HCT116 (cell line): ENCODE measurements around the gene NKIRAS2. TPM values are rescaled to one million over a fixed set of nuclear protein-coding genes. Genes with fewer than 3 reads are reported as not detected.

Source experiments
- ATAC-seq: fragments of 200-7000 bp; cut with Tn5 transposase; 2 replicates; pipeline ENCODE4 v1.9.1; 2020; ENCODE audit warnings: mild to moderate bottlenecking, moderate library complexity
- BruUV-seq: library from RNA; stranded (reverse); fragments of 400-500 nt; replicated peaks from 2 replicates; lab custom pipeline; 2021; lab: Mats Ljungman, UMichigan
- CTCF ChIA-PET: fragments of 300-600 bp; sonication (Branson Sonifier 250); formaldehyde crosslinking; loops from one replicate; lab custom pipeline; 2021; ENCODE audit warnings: antibody characterized with exemption; lab: Charles Lee
- POLR2A ChIA-PET: fragments of 300-600, 350-600 bp; sonication (Branson Sonifier 250); formaldehyde crosslinking; loops from one replicate; lab custom pipeline; 2021; ENCODE audit warnings: antibody characterized with exemption; lab: Charles Lee
- RAD21 ChIA-PET, 2 experiments: fragments of 300-600 bp; sonication (Branson Sonifier 250); formaldehyde crosslinking; loops; one replicate each; lab custom pipeline; 2023; ENCODE audit warnings: low total read pairs in 2 of 2; ENCODE audit not compliant: uncharacterized antibody in 2 of 2, unreplicated experiment in 2 of 2, low non-redundant PET in 1 of 2; lab: Charles Lee
- DNase-seq: peaks from one replicate; pipeline ENCODE4 v3.0.0-alpha.2; 2010; ENCODE audit warnings: low read depth, low spot score
- H2AFZ ChIP-seq: fragments of 200-600 bp; shearing (Covaris generic), sonication (generic); 2 replicates; pipeline ENCODE4 v1.6.1; 2017; ENCODE audit warnings: low read depth, mixed run types, mixed read lengths, antibody characterized with exemption, low read length; ENCODE audit not compliant: poor library complexity, severe bottlenecking
- H3K27ac ChIP-seq: 2 replicates; pipeline ENCODE4 v1.5.1; 2012; ENCODE audit warnings: low read depth, low read length
- H3K27me3 ChIP-seq: fragments of 200-600 bp; sonication (generic); 2 replicates; pipeline ENCODE4 v1.6.1; 2016; ENCODE audit warnings: mixed run types, low read length, mixed read lengths; ENCODE audit not compliant: insufficient read depth
- H3K36me3 ChIP-seq, 2 experiments: fragments of 200-500 bp in 1 of 2; fragments of 200-600 bp in 1 of 2; sonication (Bioruptor generic) in 1 of 2; sonication (generic) in 1 of 2; 2 replicates each; pipeline versions ENCODE4 v1.5.1 to v1.6.1; 2014 to 2016; ENCODE audit warnings: low read length in 2 of 2, inconsistent platforms in 1 of 2, mixed read lengths in 1 of 2, mixed run types in 1 of 2; ENCODE audit not compliant: insufficient read depth in 2 of 2, control insufficient read depth in 1 of 2
- H3K4me1 ChIP-seq, 2 experiments: fragments of 200-600 bp in 1 of 2; sonication (generic) in 1 of 2; 2 replicates each; pipeline versions ENCODE4 v1.5.1 to v1.6.1; 2012 to 2017; ENCODE audit warnings: low read length in 2 of 2, inconsistent platforms in 1 of 2, mild to moderate bottlenecking in 1 of 2, mixed read lengths in 1 of 2, mixed run types in 1 of 2, moderate library complexity in 1 of 2; ENCODE audit not compliant: insufficient read depth in 2 of 2, control insufficient read depth in 1 of 2
- H3K4me2 ChIP-seq: fragments of 200-600 bp; sonication (generic); 2 replicates; pipeline ENCODE4 v1.6.1; 2017; ENCODE audit warnings: mixed run types, low read length, mixed read lengths
- H3K4me3 ChIP-seq, 2 experiments: fragments of 200-600 bp in 1 of 2; sonication (generic) in 1 of 2; replicated peaks in 1 of 2; 2 replicates each; pipeline ENCODE4 v1.5.1; 2011 to 2016; ENCODE audit warnings: low read length in 2 of 2, control low read depth in 1 of 2, low read depth in 1 of 2, mild to moderate bottlenecking in 1 of 2, mixed read lengths in 1 of 2, mixed run types in 1 of 2
- H3K79me2 ChIP-seq: fragments of 200-600 bp; sonication (generic); 2 replicates; pipeline ENCODE4 v1.6.1; 2017; ENCODE audit warnings: mild to moderate bottlenecking, mixed run types, low read length, moderate library complexity, mixed read lengths; ENCODE audit not compliant: insufficient read depth
- H3K9ac ChIP-seq: fragments of 200-600 bp; sonication (generic); 2 replicates; pipeline ENCODE4 v1.6.1; 2016; ENCODE audit warnings: low read length, mixed read lengths
- H3K9me2 ChIP-seq: fragments of 200-600 bp; sonication (generic), shearing (Covaris generic); 2 replicates; pipeline ENCODE4 v1.6.1; 2017; ENCODE audit warnings: mixed run types, mild to moderate bottlenecking, moderate library complexity; ENCODE audit not compliant: insufficient read depth
- H3K9me3 ChIP-seq, 2 experiments: fragments of 200-500 bp in 1 of 2; fragments of 200-600 bp in 1 of 2; sonication (Bioruptor generic) in 1 of 2; sonication (generic) in 1 of 2; 2 replicates each; pipeline ENCODE4 v1.6.1; 2014 to 2017; ENCODE audit warnings: low read length in 2 of 2, mixed read lengths in 2 of 2, inconsistent platforms in 1 of 2, low read depth in 1 of 2, mild to moderate bottlenecking in 1 of 2, mixed run types in 1 of 2, moderate library complexity in 1 of 2; ENCODE audit not compliant: control insufficient read depth in 1 of 2, insufficient read depth in 1 of 2
- H4K20me1 ChIP-seq: fragments of 200-600 bp; sonication (generic), shearing (Covaris generic); 2 replicates; pipeline ENCODE4 v1.6.1; 2017; ENCODE audit warnings: mixed run types, mild to moderate bottlenecking, moderate library complexity; ENCODE audit not compliant: insufficient read depth
- CBX3 ChIP-seq: IDR thresholded peaks from 2 replicates; pipeline ENCODE4 v1.6.1; 2012; ENCODE audit warnings: low read depth
- ELF1 ChIP-seq: IDR thresholded peaks from 2 replicates; pipeline ENCODE4 v1.6.1; 2012; ENCODE audit warnings: low read depth, borderline replicate concordance
- EZH2phosphoT487 ChIP-seq: fragments of 200-600 bp; IDR thresholded peaks from 2 replicates; pipeline ENCODE4 v1.6.1; 2018; ENCODE audit warnings: antibody characterized with exemption, borderline replicate concordance
- FOSL1 ChIP-seq: IDR thresholded peaks from 2 replicates; pipeline ENCODE4 v1.6.1; 2012; ENCODE audit warnings: low read depth
- POLR2A ChIP-seq: IDR thresholded peaks from 2 replicates; pipeline ENCODE4 v1.7.0; 2011; ENCODE audit warnings: borderline replicate concordance; ENCODE audit not compliant: insufficient read depth, insufficient read length; ENCODE audit errors: extremely low read depth
- POLR2AphosphoS5 ChIP-seq: IDR thresholded peaks from 2 replicates; pipeline ENCODE4 v1.6.1; 2011; ENCODE audit warnings: mild to moderate bottlenecking, low read depth, low read length, moderate library complexity
- RAD21 ChIP-seq: IDR thresholded peaks from 2 replicates; pipeline ENCODE4 v1.6.1; 2012; ENCODE audit warnings: low read depth, mild to moderate bottlenecking
- SRF ChIP-seq: IDR thresholded peaks from 2 replicates; pipeline ENCODE4 v1.6.1; 2012; ENCODE audit warnings: low read depth
- TCF7L2 ChIP-seq: IDR thresholded peaks from 2 replicates; pipeline ENCODE4 v1.7.0; 2011; ENCODE audit warnings: borderline replicate concordance, inconsistent platforms; ENCODE audit not compliant: insufficient read depth, insufficient read length; ENCODE audit errors: extremely low read depth
- YY1 ChIP-seq: IDR thresholded peaks from 2 replicates; pipeline ENCODE4 v1.6.1; 2011; ENCODE audit warnings: low read length, low read depth, moderate library complexity, mild to moderate bottlenecking; ENCODE audit not compliant: insufficient replicate concordance; ENCODE audit errors: extremely low read depth
- intact Hi-C: fragments of 100-400 bp; cut with micrococcal nuclease; formaldehyde crosslinking; loops from 2 replicates; pipeline ENCODE4 v1.10.0; 2022
- total RNA-seq: library from RNA; stranded (reverse); gene quantifications from one replicate; pipeline ENCODE4 v1.2.1, GENCODE V29; 2021; ENCODE audit not compliant: unreplicated experiment
- TF ChIP-seq, protein P1 (sequence below): IDR thresholded peaks from 2 replicates; pipeline ENCODE4 v1.6.1; 2012; ENCODE audit warnings: low read depth
- TF ChIP-seq, protein P2 (sequence below): IDR thresholded peaks from 2 replicates; pipeline ENCODE4 v1.6.1; 2011; ENCODE audit warnings: mild to moderate bottlenecking, low read length, moderate library complexity; ENCODE audit not compliant: insufficient replicate concordance; ENCODE audit errors: extremely low read depth
- TF ChIP-seq, protein P3 (sequence below), 3 experiments: fragments of 200-600 bp in 1 of 3; sonication (generic) in 1 of 3; IDR thresholded peaks in 2 of 3; conservative IDR thresholded peaks in 1 of 3; 2 replicates each; pipeline ENCODE4 v1.5.1; 2012 to 2017; ENCODE audit warnings: low read depth in 2 of 3, low read length in 2 of 3, antibody characterized with exemption in 1 of 3, borderline replicate concordance in 1 of 3, control low read depth in 1 of 3, mild to moderate bottlenecking in 1 of 3, mixed read lengths in 1 of 3, mixed run types in 1 of 3, moderate library complexity in 1 of 3; ENCODE audit not compliant: insufficient read depth in 1 of 3

The NKIRAS2 gene
- total RNA-seq, 1 experiment from 2014 or later = 26.4 TPM

DNA sequence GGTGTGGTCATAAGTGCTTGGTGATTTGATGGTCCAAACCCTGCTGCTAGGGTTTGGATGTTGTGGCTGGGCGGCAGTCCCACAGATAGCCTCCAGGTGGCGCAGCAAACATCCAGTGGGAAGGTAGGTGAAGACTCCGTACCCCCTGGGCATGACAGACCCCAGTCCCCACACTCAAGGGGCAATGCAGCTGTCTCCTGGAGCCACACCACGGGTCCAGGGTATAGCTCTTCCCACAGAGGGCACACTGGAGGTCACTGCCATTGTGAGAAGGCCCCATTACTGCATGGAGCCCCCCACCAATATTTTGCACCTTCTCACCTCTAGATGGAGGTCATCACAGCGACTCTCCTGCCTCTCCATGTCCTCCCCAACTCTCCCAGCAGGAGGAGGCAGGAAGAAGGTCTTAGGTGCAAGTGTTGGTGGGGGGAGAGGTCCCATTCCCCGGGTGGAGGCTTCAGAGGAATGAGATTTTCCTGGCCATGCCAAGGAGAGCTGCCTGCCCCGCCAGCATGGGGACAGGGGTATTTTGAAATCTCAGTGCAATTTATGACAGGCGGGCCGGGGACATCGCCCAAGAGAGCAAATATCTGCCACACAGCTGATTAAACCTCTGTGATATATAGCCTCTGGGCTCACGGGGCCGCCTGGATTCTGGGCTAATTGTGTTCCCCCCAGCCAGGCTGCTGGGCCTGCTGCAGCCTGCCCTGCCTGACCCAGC lies 47.6 kb downstream of the NKIRAS2 start:
- no peaks in the 10 kb centered on the region for H4K20me1 ChIP-seq
- ChIA-PET RAD21 (no interaction called here), CTCF (interaction anchor here (0.7 to 2.2 kb wide), 8 partner anchors 12 to 46 kb away, joined by 3 to 11 read pairs (median 3); partner anchors contain the start of gene ZNF385C), POLR2A (no interaction called here)
- no TSS peak for BruUV-seq
- H3K4me3 ChIP-seq = no peak overlapping the region
- intact Hi-C loops = loop anchor here (1.0 kb wide), 1 partner anchor 34 kb away; no protein-coding TSS in a partner anchor
- H3K9me3 ChIP-seq = no peaks in the 10 kb centered on the region
- TF ChIP-seq SRF (no peak), RAD21 (peak; percentile 75), FOSL1 (no peak), ELF1 (no peak), YY1 (peak; percentile 29), CBX3 (no peak), POLR2AphosphoS5 (no peak), EZH2phosphoT487 (no peak), POLR2A (no peak), TCF7L2 (no peak)
- TF ChIP-seq, protein P1, sequence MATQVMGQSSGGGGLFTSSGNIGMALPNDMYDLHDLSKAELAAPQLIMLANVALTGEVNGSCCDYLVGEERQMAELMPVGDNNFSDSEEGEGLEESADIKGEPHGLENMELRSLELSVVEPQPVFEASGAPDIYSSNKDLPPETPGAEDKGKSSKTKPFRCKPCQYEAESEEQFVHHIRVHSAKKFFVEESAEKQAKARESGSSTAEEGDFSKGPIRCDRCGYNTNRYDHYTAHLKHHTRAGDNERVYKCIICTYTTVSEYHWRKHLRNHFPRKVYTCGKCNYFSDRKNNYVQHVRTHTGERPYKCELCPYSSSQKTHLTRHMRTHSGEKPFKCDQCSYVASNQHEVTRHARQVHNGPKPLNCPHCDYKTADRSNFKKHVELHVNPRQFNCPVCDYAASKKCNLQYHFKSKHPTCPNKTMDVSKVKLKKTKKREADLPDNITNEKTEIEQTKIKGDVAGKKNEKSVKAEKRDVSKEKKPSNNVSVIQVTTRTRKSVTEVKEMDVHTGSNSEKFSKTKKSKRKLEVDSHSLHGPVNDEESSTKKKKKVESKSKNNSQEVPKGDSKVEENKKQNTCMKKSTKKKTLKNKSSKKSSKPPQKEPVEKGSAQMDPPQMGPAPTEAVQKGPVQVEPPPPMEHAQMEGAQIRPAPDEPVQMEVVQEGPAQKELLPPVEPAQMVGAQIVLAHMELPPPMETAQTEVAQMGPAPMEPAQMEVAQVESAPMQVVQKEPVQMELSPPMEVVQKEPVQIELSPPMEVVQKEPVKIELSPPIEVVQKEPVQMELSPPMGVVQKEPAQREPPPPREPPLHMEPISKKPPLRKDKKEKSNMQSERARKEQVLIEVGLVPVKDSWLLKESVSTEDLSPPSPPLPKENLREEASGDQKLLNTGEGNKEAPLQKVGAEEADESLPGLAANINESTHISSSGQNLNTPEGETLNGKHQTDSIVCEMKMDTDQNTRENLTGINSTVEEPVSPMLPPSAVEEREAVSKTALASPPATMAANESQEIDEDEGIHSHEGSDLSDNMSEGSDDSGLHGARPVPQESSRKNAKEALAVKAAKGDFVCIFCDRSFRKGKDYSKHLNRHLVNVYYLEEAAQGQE = no peak
- TF ChIP-seq, protein P2, sequence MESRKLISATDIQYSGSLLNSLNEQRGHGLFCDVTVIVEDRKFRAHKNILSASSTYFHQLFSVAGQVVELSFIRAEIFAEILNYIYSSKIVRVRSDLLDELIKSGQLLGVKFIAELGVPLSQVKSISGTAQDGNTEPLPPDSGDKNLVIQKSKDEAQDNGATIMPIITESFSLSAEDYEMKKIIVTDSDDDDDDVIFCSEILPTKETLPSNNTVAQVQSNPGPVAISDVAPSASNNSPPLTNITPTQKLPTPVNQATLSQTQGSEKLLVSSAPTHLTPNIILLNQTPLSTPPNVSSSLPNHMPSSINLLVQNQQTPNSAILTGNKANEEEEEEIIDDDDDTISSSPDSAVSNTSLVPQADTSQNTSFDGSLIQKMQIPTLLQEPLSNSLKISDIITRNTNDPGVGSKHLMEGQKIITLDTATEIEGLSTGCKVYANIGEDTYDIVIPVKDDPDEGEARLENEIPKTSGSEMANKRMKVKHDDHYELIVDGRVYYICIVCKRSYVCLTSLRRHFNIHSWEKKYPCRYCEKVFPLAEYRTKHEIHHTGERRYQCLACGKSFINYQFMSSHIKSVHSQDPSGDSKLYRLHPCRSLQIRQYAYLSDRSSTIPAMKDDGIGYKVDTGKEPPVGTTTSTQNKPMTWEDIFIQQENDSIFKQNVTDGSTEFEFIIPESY = no peak
- TF ChIP-seq, protein P3, sequence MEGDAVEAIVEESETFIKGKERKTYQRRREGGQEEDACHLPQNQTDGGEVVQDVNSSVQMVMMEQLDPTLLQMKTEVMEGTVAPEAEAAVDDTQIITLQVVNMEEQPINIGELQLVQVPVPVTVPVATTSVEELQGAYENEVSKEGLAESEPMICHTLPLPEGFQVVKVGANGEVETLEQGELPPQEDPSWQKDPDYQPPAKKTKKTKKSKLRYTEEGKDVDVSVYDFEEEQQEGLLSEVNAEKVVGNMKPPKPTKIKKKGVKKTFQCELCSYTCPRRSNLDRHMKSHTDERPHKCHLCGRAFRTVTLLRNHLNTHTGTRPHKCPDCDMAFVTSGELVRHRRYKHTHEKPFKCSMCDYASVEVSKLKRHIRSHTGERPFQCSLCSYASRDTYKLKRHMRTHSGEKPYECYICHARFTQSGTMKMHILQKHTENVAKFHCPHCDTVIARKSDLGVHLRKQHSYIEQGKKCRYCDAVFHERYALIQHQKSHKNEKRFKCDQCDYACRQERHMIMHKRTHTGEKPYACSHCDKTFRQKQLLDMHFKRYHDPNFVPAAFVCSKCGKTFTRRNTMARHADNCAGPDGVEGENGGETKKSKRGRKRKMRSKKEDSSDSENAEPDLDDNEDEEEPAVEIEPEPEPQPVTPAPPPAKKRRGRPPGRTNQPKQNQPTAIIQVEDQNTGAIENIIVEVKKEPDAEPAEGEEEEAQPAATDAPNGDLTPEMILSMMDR (IDR thresholded peaks at IDR 0.05 in 2 of 3, conservative IDR thresholded peaks at IDR 0.05 in 1 of 3; ENCODE audit: borderline replicate concordance in 1 of 3, insufficient read depth in 1 of 3, low read depth in 2 of 3, low read length in 2 of 3) = peak; percentile 95 to 96 (median 95)
- peak; percentile 90 for ATAC-seq
- peak overlapping the region; percentile 26; the same call in 1 of the 2 replicates for H3K4me2 ChIP-seq
- no peaks in the 10 kb centered on the region for H3K36me3 ChIP-seq
- H2AFZ ChIP-seq = peak overlapping the region; percentile 53
- peaks cover 0 to 9% of the 10 kb centered on the region in 2 experiments; a peak in 1 of 4 replicates for H3K4me1 ChIP-seq
- H3K27me3 ChIP-seq = no peaks in the 10 kb centered on the region
- no peak for DNase-seq
- H3K9me2 ChIP-seq = no peaks in the 10 kb centered on the region
- no peak overlapping the region for H3K27ac ChIP-seq
- no peaks in the 10 kb centered on the region for H3K79me2 ChIP-seq
- no peak overlapping the region for H3K9ac ChIP-seq
